Endodermal cell (in vitro differentiated cells): Measurements from ENCODE around the gene TMEM87B. TPM values are rescaled to one million over a fixed set of nuclear protein-coding genes. Genes with fewer than 3 reads are reported as not detected.

Experiments used
- DNase-seq: peaks from one replicate; pipeline ENCODE4 v3.0.0-alpha.2; 2017
- H3K27ac ChIP-seq: 2 replicates; pipeline ENCODE4 v1.5.1; 2013; ENCODE audit warnings: mild to moderate bottlenecking, low read depth, low read length, moderate library complexity
- H3K27me3 ChIP-seq: 2 replicates; pipeline ENCODE4 v1.6.1; 2013; ENCODE audit warnings: mild to moderate bottlenecking, low read length, moderate library complexity; ENCODE audit not compliant: insufficient read depth, control insufficient read depth, poor library complexity, severe bottlenecking
- H3K36me3 ChIP-seq: 2 replicates; pipeline ENCODE4 v1.7.0; 2013; ENCODE audit warnings: mild to moderate bottlenecking, low read length, moderate library complexity; ENCODE audit not compliant: control insufficient read depth, insufficient read depth
- H3K4me1 ChIP-seq: one replicate; pipeline ENCODE4 v1.7.0; 2013; ENCODE audit warnings: low read length; ENCODE audit not compliant: control insufficient read depth, insufficient read depth
- H3K4me3 ChIP-seq: 2 replicates; pipeline ENCODE4 v1.5.1; 2013; ENCODE audit warnings: mild to moderate bottlenecking, low read length, moderate library complexity
- H3K9ac ChIP-seq: 2 replicates; pipeline ENCODE4 v1.6.1; 2013; ENCODE audit warnings: mild to moderate bottlenecking, low read length, moderate library complexity; ENCODE audit not compliant: poor library complexity, severe bottlenecking; ENCODE audit errors: extremely low read depth
- H3K9me3 ChIP-seq: 2 replicates; pipeline ENCODE4 v1.6.1; 2013; ENCODE audit warnings: mild to moderate bottlenecking, low read length, moderate library complexity; ENCODE audit not compliant: control insufficient read depth
- H3K27ac Mint-ChIP-seq: 2 replicates; pipeline ENCODE4 v1.8.0; 2020; ENCODE audit warnings: mixed read lengths
- H3K27me3 Mint-ChIP-seq: 2 replicates; pipeline ENCODE4 v1.8.0; 2021; ENCODE audit warnings: mild to moderate bottlenecking, mixed read lengths; ENCODE audit not compliant: insufficient read depth
- H3K36me3 Mint-ChIP-seq: 2 replicates; pipeline ENCODE4 v1.8.0; 2020; ENCODE audit warnings: low read depth, mixed read lengths
- H3K4me1 Mint-ChIP-seq: 2 replicates; pipeline ENCODE4 v1.8.0; 2020; ENCODE audit warnings: mixed read lengths
- H3K4me3 Mint-ChIP-seq: 2 replicates; pipeline ENCODE4 v1.8.0; 2020; ENCODE audit warnings: mild to moderate bottlenecking, moderate library complexity, mixed read lengths
- H3K9me3 Mint-ChIP-seq: 2 replicates; pipeline ENCODE4 v1.8.0; 2020; ENCODE audit warnings: mild to moderate bottlenecking, mixed read lengths
- CTCF ChIP-seq: fragments of 200-600 bp; sonication (generic); conservative IDR thresholded peaks from 2 replicates; pipeline ENCODE4 v1.5.0; 2021; ENCODE audit warnings: antibody characterized with exemption, mild to moderate bottlenecking
- WGBS, 2 experiments: methylation state at CpG; one replicate each; pipeline versions ENCODE4 v1.1.5 to v1.1.7; 2013; ENCODE audit warnings: missing lambda C conversion rate in 2 of 2, mixed read lengths in 1 of 2; ENCODE audit not compliant: insufficient coverage in 1 of 2, insufficient read length in 1 of 2; 5-methylcytosine and 5-hydroxymethylcytosine counted together
- total RNA-seq, 2 donors: library from RNA; stranded (reverse); fragmentation: NEBNext Ultra II Directional in 1 of 2; extraction: Animal tissue kit (Norgen Biotek cat#: 25700) in 1 of 2; gene quantifications; 2 replicates in 1 of 2; 3 replicates in 1 of 2; pipeline ENCODE4 v1.2.1, GENCODE V29; 2021

The TMEM87B gene
- total RNA-seq, 2 donors from 2014 or later: 20.2 to 22.3 TPM

GRCh38 chr2:112056626-112056987 lies 1.5 kb downstream of the TMEM87B start:
- WGBS, 2 experiments: 78 to 80% methylated on average over 2 to 3 of the region's 3 CpGs
- no peaks in the 10 kb centered on the region for H3K9me3 ChIP-seq

GRCh38 chr2:112059671-112060070 lies 4.6 kb downstream of the TMEM87B start:
- WGBS, 2 experiments: 91% methylated on average over 2 of the region's 2 CpGs
- no peak for DNase-seq
- peaks cover 39% of the 10 kb centered on the region for H3K36me3 ChIP-seq
- Mint-ChIP-seq H3K4me1 (peaks cover 23% of the 10 kb centered on the region), H3K27me3 (no peaks in the 10 kb centered on the region), H3K4me3 (no peak overlapping the region), H3K27ac (no peak overlapping the region), H3K36me3 (peaks cover 48% of the 10 kb centered on the region), H3K9me3 (peaks cover 3% of the 10 kb centered on the region)
- H3K4me3 ChIP-seq: no peak overlapping the region
- no peaks in the 10 kb centered on the region for H3K27me3 ChIP-seq
- TF ChIP-seq CTCF: no peak
- no peak overlapping the region for H3K27ac ChIP-seq
- peaks cover 5% of the 10 kb centered on the region for H3K4me1 ChIP-seq
- no peak overlapping the region for H3K9ac ChIP-seq
- peaks cover 14% of the 10 kb centered on the region for H3K9me3 ChIP-seq

More at GRCh38 chr2:112056626-112056987, 1.5 kb downstream of the TMEM87B start:
- H3K36me3 ChIP-seq: peaks cover 14% of the 10 kb centered on the region
- no peak for TF ChIP-seq CTCF
- DNase-seq: no peak
- no peak overlapping the region for H3K27ac Mint-ChIP-seq
- H3K4me3 ChIP-seq: peak overlapping the region; percentile 88
- H3K9me3 Mint-ChIP-seq: no peaks in the 10 kb centered on the region
- peaks cover 4% of the 10 kb centered on the region for H3K4me1 ChIP-seq
- peaks cover 20% of the 10 kb centered on the region for H3K4me1 Mint-ChIP-seq
- H3K27ac ChIP-seq: no peak overlapping the region
- H3K36me3 Mint-ChIP-seq: peaks cover 17% of the 10 kb centered on the region
- H3K27me3 ChIP-seq: no peaks in the 10 kb centered on the region
- H3K4me3 Mint-ChIP-seq: peak overlapping the region; percentile 83
- no peaks in the 10 kb centered on the region for H3K27me3 Mint-ChIP-seq
- no peak overlapping the region for H3K9ac ChIP-seq

- Mint-ChIP-seq H3K9me3 (peaks cover 3% of the 10 kb centered on the region), H3K4me3 (no peak overlapping the region), H3K27me3 (no peaks in the 10 kb centered on the region), H3K36me3 (peaks cover 58% of the 10 kb centered on the region), H3K4me1 (peaks cover 20% of the 10 kb centered on the region), H3K27ac (no peak overlapping the region)
- Histone ChIP-seq H3K36me3 (peaks cover 54% of the 10 kb centered on the region), H3K27me3 (no peaks in the 10 kb centered on the region), H3K9ac (no peak overlapping the region), H3K4me3 (no peak overlapping the region), H3K4me1 (peaks cover 5% of the 10 kb centered on the region), H3K27ac (no peak overlapping the region), H3K9me3 (peaks cover 14% of the 10 kb centered on the region)
- WGBS, 2 experiments: 75 to 93% methylated on average over 1 of the region's 1 CpG
- DNase-seq: no peak
- no peak for TF ChIP-seq CTCF
Measured at GRCh38 chr2:112061299-112061698, 6.2 kb downstream of the TMEM87B start.
